Type B pancreatic cell (in vitro differentiated cells): ENCODE measurements around the gene TNFAIP6. TPM values are rescaled to one million over a fixed set of nuclear protein-coding genes. Genes with fewer than 3 reads are reported as not detected.

Experiments used
- DNase-seq: peaks from one replicate; pipeline ENCODE4 v3.0.0; 2021; ENCODE audit warnings: mixed read lengths; ENCODE audit not compliant: unreplicated experiment; ENCODE audit errors: extremely low spot score
- H3K27ac Mint-ChIP-seq: 2 replicates; pipeline ENCODE4 v1.8.0; 2021; ENCODE audit warnings: mild to moderate bottlenecking, mixed read lengths
- H3K27me3 Mint-ChIP-seq: 2 replicates; pipeline ENCODE4 v1.8.0; 2021; ENCODE audit warnings: mixed read lengths
- H3K36me3 Mint-ChIP-seq: 2 replicates; pipeline ENCODE4 v1.8.0; 2021; ENCODE audit warnings: mixed read lengths
- H3K4me1 Mint-ChIP-seq: one replicate; pipeline ENCODE4 v1.8.0; 2021; ENCODE audit warnings: mixed read lengths; ENCODE audit not compliant: unreplicated experiment
- H3K4me3 Mint-ChIP-seq: 2 replicates; pipeline ENCODE4 v1.8.0; 2021; ENCODE audit warnings: mild to moderate bottlenecking, mixed read lengths
- H3K9me3 Mint-ChIP-seq: 2 replicates; pipeline ENCODE4 v1.8.0; 2021; ENCODE audit warnings: mixed read lengths
- total RNA-seq: library from RNA; stranded (reverse); gene quantifications from 2 replicates; pipeline ENCODE4 v1.2.1, GENCODE V29; 2021; ENCODE audit warnings: low replicate concordance
- TF ChIP-seq, protein P1 (sequence below): fragments of 200-600 bp; sonication (generic); conservative IDR thresholded peaks from 2 replicates; pipeline ENCODE4 v1.5.0; 2021; ENCODE audit warnings: antibody characterized with exemption, mild to moderate bottlenecking

Gene TNFAIP6
- total RNA-seq, 1 donor from 2014 or later, result 0.87 TPM

DNA sequence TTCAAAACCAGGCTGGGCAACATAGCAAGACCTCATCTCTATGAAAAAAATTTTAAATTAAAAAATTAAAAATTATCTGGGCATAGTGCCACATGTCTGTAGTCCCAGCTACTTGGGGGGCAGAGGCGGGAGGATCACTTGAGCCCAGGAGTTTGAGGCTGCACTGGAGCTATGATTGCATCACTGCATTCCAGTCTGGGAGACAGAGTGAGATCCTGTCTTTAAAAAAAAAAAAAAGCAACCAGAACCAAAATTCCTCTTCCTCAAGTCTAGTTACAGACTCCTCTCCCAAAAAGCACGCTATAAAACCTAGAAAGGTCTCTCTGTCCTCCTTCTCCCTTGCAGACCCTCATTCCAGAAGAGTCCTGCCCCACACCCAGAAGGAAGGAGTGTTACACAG is 23.9 kb downstream of the TNFAIP6 start:
- no peak for DNase-seq
- Mint-ChIP-seq H3K4me1 (no peaks in the 10 kb centered on the region), H3K4me3 (no peak overlapping the region)

DNA sequence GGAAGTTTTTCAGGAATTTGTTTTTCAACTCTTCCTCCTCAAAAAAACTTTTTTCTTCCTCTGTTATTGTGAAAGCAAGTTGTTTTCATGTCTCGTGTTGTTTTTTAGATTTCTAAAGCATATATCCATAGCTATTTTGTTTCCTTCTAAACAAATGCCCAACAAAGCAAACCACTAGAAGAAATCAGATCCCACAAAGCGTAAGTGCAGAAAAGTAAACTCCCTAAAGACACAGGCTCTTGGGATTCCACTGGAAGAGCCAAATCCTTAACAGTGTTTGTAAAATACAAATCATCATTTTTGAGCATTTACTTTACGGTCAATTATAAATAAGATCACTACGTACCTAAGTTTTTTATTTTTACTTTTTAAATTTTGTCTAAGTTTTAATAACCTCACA is 30.6 kb downstream of the TNFAIP6 start:
- no peak overlapping the region for H3K27ac Mint-ChIP-seq
- no peak for DNase-seq
- no peak overlapping the region for H3K4me3 Mint-ChIP-seq
- TF ChIP-seq, protein P1, sequence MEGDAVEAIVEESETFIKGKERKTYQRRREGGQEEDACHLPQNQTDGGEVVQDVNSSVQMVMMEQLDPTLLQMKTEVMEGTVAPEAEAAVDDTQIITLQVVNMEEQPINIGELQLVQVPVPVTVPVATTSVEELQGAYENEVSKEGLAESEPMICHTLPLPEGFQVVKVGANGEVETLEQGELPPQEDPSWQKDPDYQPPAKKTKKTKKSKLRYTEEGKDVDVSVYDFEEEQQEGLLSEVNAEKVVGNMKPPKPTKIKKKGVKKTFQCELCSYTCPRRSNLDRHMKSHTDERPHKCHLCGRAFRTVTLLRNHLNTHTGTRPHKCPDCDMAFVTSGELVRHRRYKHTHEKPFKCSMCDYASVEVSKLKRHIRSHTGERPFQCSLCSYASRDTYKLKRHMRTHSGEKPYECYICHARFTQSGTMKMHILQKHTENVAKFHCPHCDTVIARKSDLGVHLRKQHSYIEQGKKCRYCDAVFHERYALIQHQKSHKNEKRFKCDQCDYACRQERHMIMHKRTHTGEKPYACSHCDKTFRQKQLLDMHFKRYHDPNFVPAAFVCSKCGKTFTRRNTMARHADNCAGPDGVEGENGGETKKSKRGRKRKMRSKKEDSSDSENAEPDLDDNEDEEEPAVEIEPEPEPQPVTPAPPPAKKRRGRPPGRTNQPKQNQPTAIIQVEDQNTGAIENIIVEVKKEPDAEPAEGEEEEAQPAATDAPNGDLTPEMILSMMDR, result no peak
- H3K36me3 Mint-ChIP-seq, result no peaks in the 10 kb centered on the region
- no peaks in the 10 kb centered on the region for H3K9me3 Mint-ChIP-seq
- H3K4me1 Mint-ChIP-seq, result no peaks in the 10 kb centered on the region
- no peaks in the 10 kb centered on the region for H3K27me3 Mint-ChIP-seq

More for the DNA sequence above, 23.9 kb downstream of the TNFAIP6 start:
- Mint-ChIP-seq H3K9me3 (no peaks in the 10 kb centered on the region), H3K36me3 (no peaks in the 10 kb centered on the region), H3K27me3 (no peaks in the 10 kb centered on the region), H3K27ac (peak overlapping the region; percentile 85)
- TF ChIP-seq, protein P1, result no peak

DNA sequence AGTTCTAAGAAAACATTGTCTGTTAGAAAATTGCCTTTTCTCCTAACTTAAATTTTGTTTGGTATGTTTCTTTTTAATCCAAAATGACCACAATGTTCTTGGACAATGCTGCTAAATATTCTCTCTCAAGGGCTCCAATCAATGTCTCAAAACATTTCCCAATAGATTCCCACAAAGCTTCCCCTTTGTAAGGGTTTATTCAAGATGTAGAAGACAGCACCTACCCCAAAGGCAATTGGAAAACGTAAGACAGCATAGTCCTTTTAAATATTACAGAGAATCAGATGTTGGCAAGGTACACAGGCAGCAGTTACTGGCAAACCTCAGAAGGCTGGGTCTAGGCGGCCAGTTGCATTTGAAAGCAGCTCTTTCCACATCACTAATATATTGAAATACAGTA is 34.0 kb downstream of the TNFAIP6 start:
- Mint-ChIP-seq H3K4me3 (no peak overlapping the region), H3K4me1 (no peaks in the 10 kb centered on the region), H3K36me3 (no peaks in the 10 kb centered on the region), H3K27ac (no peak overlapping the region), H3K9me3 (no peaks in the 10 kb centered on the region), H3K27me3 (no peaks in the 10 kb centered on the region)
- DNase-seq, result no peak
- TF ChIP-seq, protein P1, result no peak

DNA sequence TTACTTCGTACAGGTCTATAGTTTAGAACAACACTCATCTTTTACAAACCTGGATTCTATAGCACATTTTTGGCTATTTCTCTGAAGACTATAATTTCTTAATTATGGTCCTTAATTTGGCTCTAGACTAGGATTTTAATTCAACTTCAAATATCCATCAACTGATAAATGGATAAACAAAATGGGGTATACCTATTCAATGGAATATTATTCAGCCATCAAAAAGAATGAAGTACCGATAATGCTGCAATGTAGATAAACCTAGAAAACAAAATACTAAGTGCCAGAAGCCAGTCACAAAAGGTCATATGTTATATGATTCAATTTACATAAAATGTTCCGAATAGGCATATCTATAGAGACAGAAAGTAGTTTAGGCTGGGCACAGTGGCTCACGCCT is 37.1 kb downstream of the TNFAIP6 start:
- TF ChIP-seq, protein P1, result no peak
- Mint-ChIP-seq H3K27ac (no peak overlapping the region), H3K4me3 (no peak overlapping the region), H3K4me1 (no peaks in the 10 kb centered on the region), H3K36me3 (no peaks in the 10 kb centered on the region), H3K9me3 (no peaks in the 10 kb centered on the region), H3K27me3 (no peaks in the 10 kb centered on the region)
- DNase-seq, result no peak

DNA sequence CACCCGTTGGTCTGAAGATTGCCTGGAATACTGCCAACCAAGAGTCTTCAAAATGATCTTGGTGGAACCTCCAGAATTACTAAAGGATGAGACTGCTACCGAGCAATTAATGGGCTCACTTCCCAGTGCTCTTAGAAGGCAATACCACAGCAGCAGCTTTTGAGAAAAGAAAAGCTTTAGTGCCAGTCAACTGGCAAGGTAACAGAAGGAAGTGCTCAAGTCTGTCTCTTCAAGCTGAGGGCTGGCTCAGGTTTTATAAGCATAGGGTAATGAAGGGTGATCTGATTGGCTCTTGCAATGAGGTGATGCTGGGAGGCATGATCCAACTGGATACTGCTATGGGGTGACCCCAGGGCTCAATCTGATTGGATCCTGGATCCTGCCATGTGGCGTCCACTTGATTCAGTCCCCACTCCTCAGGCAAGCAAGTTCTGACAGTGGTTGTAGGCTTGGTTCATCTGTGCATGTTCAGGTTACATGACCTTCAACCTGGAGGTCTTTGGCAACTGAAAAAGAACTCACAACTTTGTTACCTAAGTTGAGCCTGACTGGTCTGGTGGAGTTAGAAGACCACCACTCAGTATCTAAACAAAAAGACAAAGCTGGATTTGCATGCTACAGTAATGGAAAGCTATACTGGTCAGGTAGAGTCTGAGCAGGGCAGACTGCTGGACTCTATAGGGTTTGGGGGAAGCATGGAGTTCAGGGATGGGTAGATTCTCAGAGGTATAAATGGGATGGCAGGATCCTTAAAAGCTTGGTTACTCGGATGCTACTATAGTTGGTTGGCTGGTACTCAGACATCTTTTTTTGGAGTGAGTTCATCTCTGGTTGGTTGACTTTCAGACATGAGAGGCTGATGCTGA is 38.4 kb downstream of the TNFAIP6 start:
- Mint-ChIP-seq H3K36me3 (no peaks in the 10 kb centered on the region), H3K4me1 (no peaks in the 10 kb centered on the region), H3K27ac (no peak overlapping the region), H3K9me3 (no peaks in the 10 kb centered on the region), H3K27me3 (no peaks in the 10 kb centered on the region), H3K4me3 (no peak overlapping the region)
- DNase-seq, result no peak
- TF ChIP-seq, protein P1, result no peak
